ENCODE results near the gene PRPF6. TPM values are rescaled to one million over a fixed set of nuclear protein-coding genes. Genes with fewer than 3 reads are reported as not detected.

Gene PRPF6
- total and polyA plus RNA-seq, 2 donors (not counting 3 experiments of a cell fraction or from before 2014, with no cell fraction given): 35.3 to 67.4 TPM

- DNase-seq (ENCODE audit: low read depth, low spot score) (no peak), FAIRE-seq (no peak)
- ChIA-PET POLR2A (no interaction called here), CTCF (interaction anchor here (0.6 to 1.0 kb wide), 2 partner anchors 11 to 17 kb away, joined by 3 to 5 read pairs; partner anchors contain the start of gene SAMD10)
- Histone ChIP-seq H3K36me3 (ENCODE audit: control insufficient read depth in 2 of 2, extremely low read depth in 1 of 2, insufficient read depth in 2 of 2, low read length in 2 of 2) (peaks cover 12 to 54% of the 10 kb centered on the region in 2 experiments), H3K9me3 (replicated peaks; ENCODE audit: control insufficient read depth, insufficient read depth, low read length) (no peaks in the 10 kb centered on the region), H2AFZ (ENCODE audit: low read depth, low read length) (no peak overlapping the region), H3K9ac (replicated peaks; ENCODE audit: extremely low read depth, insufficient read depth, low read length) (no peak overlapping the region), H3K4me3 (replicated peaks in 1 of 3; ENCODE audit: insufficient read depth in 1 of 3, low read depth in 1 of 3, low read length in 3 of 3) (no peak overlapping the region), H3K4me2 (ENCODE audit: insufficient read depth, low read length) (no peak overlapping the region), H4K20me1 (replicated peaks; ENCODE audit: control insufficient read depth, extremely low read depth, insufficient read depth, low read length) (no peaks in the 10 kb centered on the region), H3K27ac (ENCODE audit: insufficient read depth, low read depth, low read length) (no peak overlapping the region), H3K4me1 (ENCODE audit: control insufficient read depth, extremely low read depth, insufficient read depth, low read length) (no peaks in the 10 kb centered on the region), H3K79me2 (ENCODE audit: control insufficient read depth, insufficient read depth, low read length) (no peaks in the 10 kb centered on the region), H3K9me1 (replicated peaks; ENCODE audit: control insufficient read depth, extremely low read depth, insufficient read depth, low read length) (no peaks in the 10 kb centered on the region), H3K27me3 (ENCODE audit: control insufficient read depth in 2 of 2, insufficient read depth in 2 of 2, low read length in 2 of 2) (no peaks in the 10 kb centered on the region)
- dilution Hi-C loops (cut with MboI; ENCODE audit: extremely low pct_ligation_motif_present, low sequenced_read_pairs): no loop called here
- intact Hi-C loops (cut with micrococcal nuclease): no loop called here
- TF ChIP-seq FOS (IDR thresholded peaks at IDR 0.05; ENCODE audit: borderline replicate concordance, insufficient read depth, low read length): no peak
- TF ChIP-seq CTCF (IDR thresholded peaks at IDR 0.05; ENCODE audit: extremely low read depth in 1 of 2, insufficient read depth in 1 of 2, low read depth in 1 of 2, low read length in 2 of 2): no peak
- no peak for TF ChIP-seq MYC (IDR thresholded peaks at IDR 0.05; ENCODE audit: low read depth, low read length)
- no peak for TF ChIP-seq EZH2 (IDR thresholded peaks at IDR 0.05; ENCODE audit: borderline replicate concordance, low read depth, low read length, severe bottlenecking)
- TF ChIP-seq POLR2AphosphoS5 (IDR thresholded peaks at IDR 0.05; ENCODE audit: insufficient read depth, low read depth, low read length): no peak
- no peak for TF ChIP-seq POLR2A (IDR thresholded peaks at IDR 0.05; ENCODE audit: low read depth, low read length)
- TF ChIP-seq JUN (IDR thresholded peaks at IDR 0.05; ENCODE audit: borderline replicate concordance, insufficient read depth, insufficient read length, low read depth): no peak
- TF ChIP-seq GATA2 (IDR thresholded peaks at IDR 0.05; ENCODE audit: insufficient read depth, insufficient read length, low read depth, low read length): no peak
- no peak for TF ChIP-seq MAX (IDR thresholded peaks at IDR 0.05; ENCODE audit: insufficient read depth, insufficient read length)
- no TSS peak for BruUV-seq (replicated peaks)
Measured at GRCh38 chr20:63962426-63963347, 18.2 kb upstream of the PRPF6 start.
